Measurements from ENCODE around the gene OR7C2. TPM values are rescaled to one million over a fixed set of nuclear protein-coding genes. Genes with fewer than 3 reads are reported as not detected.

Gene OR7C2
- polyA plus RNA-seq, 1 donor from 2014 or later = not detected

- no peak overlapping the region for H2AFZ ChIP-seq (ENCODE audit: low read depth, low read length)
- H3K4me2 ChIP-seq (ENCODE audit: low read length) = no peak overlapping the region
- no peaks in the 10 kb centered on the region for H3K27me3 ChIP-seq (ENCODE audit: insufficient read depth, low read depth, low read length)
- H3K4me3 ChIP-seq (ENCODE audit: low read length) = no peak overlapping the region
- no peaks in the 10 kb centered on the region for H3K9me2 ChIP-seq (ENCODE audit: insufficient read depth, low read length)
- no peak overlapping the region for H3K27ac ChIP-seq (ENCODE audit: low read length)
- H4K20me1 ChIP-seq (ENCODE audit: insufficient read depth) = no peaks in the 10 kb centered on the region
- no peaks in the 10 kb centered on the region for H3K9me3 ChIP-seq (ENCODE audit: low read length)
- H3K36me3 ChIP-seq (ENCODE audit: insufficient read depth, low read length) = no peaks in the 10 kb centered on the region
- TF ChIP-seq RAD21 (conservative IDR thresholded peaks at IDR 0.05) (no peak), MXI1 (conservative IDR thresholded peaks at IDR 0.05; ENCODE audit: poor library complexity, severe bottlenecking) (no peak)
- TF ChIP-seq, protein P1, sequence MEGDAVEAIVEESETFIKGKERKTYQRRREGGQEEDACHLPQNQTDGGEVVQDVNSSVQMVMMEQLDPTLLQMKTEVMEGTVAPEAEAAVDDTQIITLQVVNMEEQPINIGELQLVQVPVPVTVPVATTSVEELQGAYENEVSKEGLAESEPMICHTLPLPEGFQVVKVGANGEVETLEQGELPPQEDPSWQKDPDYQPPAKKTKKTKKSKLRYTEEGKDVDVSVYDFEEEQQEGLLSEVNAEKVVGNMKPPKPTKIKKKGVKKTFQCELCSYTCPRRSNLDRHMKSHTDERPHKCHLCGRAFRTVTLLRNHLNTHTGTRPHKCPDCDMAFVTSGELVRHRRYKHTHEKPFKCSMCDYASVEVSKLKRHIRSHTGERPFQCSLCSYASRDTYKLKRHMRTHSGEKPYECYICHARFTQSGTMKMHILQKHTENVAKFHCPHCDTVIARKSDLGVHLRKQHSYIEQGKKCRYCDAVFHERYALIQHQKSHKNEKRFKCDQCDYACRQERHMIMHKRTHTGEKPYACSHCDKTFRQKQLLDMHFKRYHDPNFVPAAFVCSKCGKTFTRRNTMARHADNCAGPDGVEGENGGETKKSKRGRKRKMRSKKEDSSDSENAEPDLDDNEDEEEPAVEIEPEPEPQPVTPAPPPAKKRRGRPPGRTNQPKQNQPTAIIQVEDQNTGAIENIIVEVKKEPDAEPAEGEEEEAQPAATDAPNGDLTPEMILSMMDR (IDR thresholded peaks at IDR 0.05; ENCODE audit: poor library complexity, severe bottlenecking) = no peak
- no peaks in the 10 kb centered on the region for H3K79me2 ChIP-seq (replicated peaks; ENCODE audit: insufficient read depth, low read length)
- no peak overlapping the region for H3K9ac ChIP-seq (ENCODE audit: low read length)
- no peaks in the 10 kb centered on the region for H3F3A ChIP-seq (ENCODE audit: insufficient read depth, low read length, poor library complexity, severe bottlenecking)
Observed at GRCh38 chr19:14952767-14953166, 11.5 kb downstream of the OR7C2 start.

- no peaks in the 10 kb centered on the region for H3K27me3 ChIP-seq (ENCODE audit: insufficient read depth, low read depth, low read length)
- H3K9me3 ChIP-seq (ENCODE audit: low read length) = no peaks in the 10 kb centered on the region
- H3K9me2 ChIP-seq (ENCODE audit: insufficient read depth, low read length) = no peaks in the 10 kb centered on the region
- no peaks in the 10 kb centered on the region for H3F3A ChIP-seq (ENCODE audit: insufficient read depth, low read length, poor library complexity, severe bottlenecking)
- H3K79me2 ChIP-seq (replicated peaks; ENCODE audit: insufficient read depth, low read length) = no peaks in the 10 kb centered on the region
- H3K4me3 ChIP-seq (ENCODE audit: low read length) = no peak overlapping the region
- no peak overlapping the region for H3K4me2 ChIP-seq (ENCODE audit: low read length)
- no peaks in the 10 kb centered on the region for H3K36me3 ChIP-seq (ENCODE audit: insufficient read depth, low read length)
- no peak overlapping the region for H2AFZ ChIP-seq (ENCODE audit: low read depth, low read length)
- H3K9ac ChIP-seq (ENCODE audit: low read length) = no peak overlapping the region
- TF ChIP-seq MXI1 (conservative IDR thresholded peaks at IDR 0.05; ENCODE audit: poor library complexity, severe bottlenecking) (no peak), RAD21 (conservative IDR thresholded peaks at IDR 0.05) (no peak), REST (IDR thresholded peaks at IDR 0.05; ENCODE audit: borderline replicate concordance) (no peak), EZH2 (IDR thresholded peaks at IDR 0.05; ENCODE audit: borderline replicate concordance, insufficient read depth, low read length, poor library complexity, severe bottlenecking) (no peak), TAF1 (IDR thresholded peaks at IDR 0.05; ENCODE audit: low read depth) (no peak), SMC3 (conservative IDR thresholded peaks at IDR 0.05; ENCODE audit: poor library complexity) (no peak), EP300 (conservative IDR thresholded peaks at IDR 0.05; ENCODE audit: poor library complexity, severe bottlenecking) (no peak), POLR2AphosphoS5 (IDR thresholded peaks at IDR 0.05) (no peak)
- TF ChIP-seq, protein P1 (IDR thresholded peaks at IDR 0.05; ENCODE audit: poor library complexity, severe bottlenecking) = no peak
- H4K20me1 ChIP-seq (ENCODE audit: insufficient read depth) = no peaks in the 10 kb centered on the region
- H3K27ac ChIP-seq (ENCODE audit: low read length) = no peak overlapping the region
Observed at GRCh38 chr19:14954071-14954655, 12.9 kb downstream of the OR7C2 start.

Measured in neural cell (in vitro differentiated cells).